ENCODE results near the gene MICALL1.

DNA sequence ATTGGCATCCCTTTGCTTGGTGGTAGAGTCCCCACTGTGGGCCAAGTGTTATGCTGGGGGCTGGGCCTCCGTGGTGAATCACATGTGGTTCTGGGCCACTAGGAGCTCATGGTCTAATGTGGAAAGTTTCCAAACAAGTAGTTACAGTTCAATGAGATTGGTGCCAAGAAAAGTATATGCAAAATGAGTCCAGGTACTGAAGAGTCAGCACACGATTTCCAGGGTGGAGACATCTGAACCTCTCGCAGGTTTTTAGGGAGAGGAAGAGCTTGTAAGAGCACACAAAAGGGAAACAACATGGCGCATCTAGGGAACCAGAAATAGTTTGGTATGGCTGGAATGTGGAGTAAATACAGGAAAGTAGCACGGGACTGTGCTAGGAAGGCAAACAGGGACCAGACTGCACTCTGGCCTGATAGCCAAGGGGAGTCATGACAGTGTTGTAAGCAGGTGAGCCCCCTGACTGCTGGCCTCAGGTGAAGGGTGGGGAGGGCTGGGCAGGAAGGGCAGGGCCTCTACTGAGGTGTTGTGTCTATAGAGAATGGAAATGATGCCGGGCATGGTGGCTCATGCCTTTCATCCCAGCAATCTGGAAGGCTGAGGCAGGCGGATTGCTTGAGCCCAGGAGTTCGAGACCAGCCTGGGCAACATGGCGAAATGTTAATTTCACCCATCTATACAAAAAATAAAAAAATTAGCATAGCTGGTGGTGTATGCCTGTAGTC, 60.0 kb downstream of the MICALL1 start:
- TF ChIP-seq SUZ12 (IDR thresholded peaks at IDR 0.05; ENCODE audit: extremely low read depth, insufficient read depth, insufficient read length) (no peak), YY1 (IDR thresholded peaks at IDR 0.05; ENCODE audit: insufficient read depth, insufficient read length) (no peak), ZNF274 (IDR thresholded peaks at IDR 0.05; ENCODE audit: low read depth, low read length) (no peak)

Data from NT2/D1 (cell line).